Astrocyte (in vitro differentiated cells and primary cell): ENCODE results near the gene EPDR1.

ENCODE experiments used
- CTCF ChIP-seq: IDR thresholded peaks from 2 replicates; pipeline ENCODE4 v1.5.1; 2011; ENCODE audit warnings: low read depth, mild to moderate bottlenecking, inconsistent platforms, low read length, moderate library complexity; ENCODE audit not compliant: insufficient read depth
- EZH2 ChIP-seq: IDR thresholded peaks from 2 replicates; pipeline ENCODE4 v1.6.1; 2012; ENCODE audit warnings: mild to moderate bottlenecking, low read length, inconsistent platforms; ENCODE audit not compliant: insufficient read depth

GRCh38 chr7:37920305-37920848, at the start of gene EPDR1:
- peak; percentile 13 for TF ChIP-seq CTCF
- TF ChIP-seq EZH2 = no peak
